Non-pigmented ciliary epithelial cell (primary cell): ENCODE data around the gene SELENOF.
"Not testable (repeated sequence)": the region's sequence is repeated elsewhere in the genome, so short reads cannot be mapped to it uniquely, and the experiment has no call there.

Experiments used
- DNase-seq: peaks from one replicate; pipeline ENCODE4 v3.0.0-alpha.2; 2010; ENCODE audit warnings: low read depth

Gene SELENOF

DNA sequence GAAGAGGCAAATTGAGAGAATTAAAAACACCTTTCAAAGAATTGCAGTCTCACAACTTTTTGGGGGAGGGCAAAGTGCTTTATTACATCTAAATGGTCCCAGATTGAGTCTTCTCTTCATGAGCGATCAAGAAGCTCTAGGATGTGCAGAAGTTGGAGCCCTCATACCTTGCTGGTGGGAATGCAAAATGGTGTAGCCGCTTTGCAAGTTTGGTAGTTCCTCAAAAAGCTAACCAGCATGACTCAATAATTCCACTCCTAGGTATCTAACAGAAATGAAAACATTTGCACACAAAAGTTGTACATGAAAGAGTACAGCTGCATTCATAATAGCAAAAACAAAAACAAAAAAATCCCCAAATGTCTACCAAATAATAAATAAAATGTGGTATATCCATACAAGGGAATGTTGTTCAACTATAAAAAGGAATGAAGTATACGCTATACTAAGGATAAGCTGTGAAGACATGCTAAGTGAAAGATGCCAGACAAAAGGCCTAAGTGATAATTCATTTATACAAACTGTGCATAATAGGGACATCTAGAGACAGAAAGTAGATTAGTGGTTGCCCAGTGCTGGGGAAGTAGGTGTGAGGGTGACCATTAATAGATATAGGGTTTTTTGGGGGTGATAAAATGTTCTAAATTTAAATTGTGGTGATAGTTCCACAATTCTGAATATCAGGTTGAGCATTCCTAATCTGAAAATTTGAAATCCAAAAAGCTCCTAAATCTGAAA is 55.2 kb downstream of the SELENOF start:
- no peak for DNase-seq

- no peak for DNase-seq
Measured at GRCh38 chr1:86856196-86856595, 57.7 kb downstream of the SELENOF start.

GRCh38 chr1:86854352-86854751 is 59.6 kb downstream of the SELENOF start:
- no peak for DNase-seq

DNA sequence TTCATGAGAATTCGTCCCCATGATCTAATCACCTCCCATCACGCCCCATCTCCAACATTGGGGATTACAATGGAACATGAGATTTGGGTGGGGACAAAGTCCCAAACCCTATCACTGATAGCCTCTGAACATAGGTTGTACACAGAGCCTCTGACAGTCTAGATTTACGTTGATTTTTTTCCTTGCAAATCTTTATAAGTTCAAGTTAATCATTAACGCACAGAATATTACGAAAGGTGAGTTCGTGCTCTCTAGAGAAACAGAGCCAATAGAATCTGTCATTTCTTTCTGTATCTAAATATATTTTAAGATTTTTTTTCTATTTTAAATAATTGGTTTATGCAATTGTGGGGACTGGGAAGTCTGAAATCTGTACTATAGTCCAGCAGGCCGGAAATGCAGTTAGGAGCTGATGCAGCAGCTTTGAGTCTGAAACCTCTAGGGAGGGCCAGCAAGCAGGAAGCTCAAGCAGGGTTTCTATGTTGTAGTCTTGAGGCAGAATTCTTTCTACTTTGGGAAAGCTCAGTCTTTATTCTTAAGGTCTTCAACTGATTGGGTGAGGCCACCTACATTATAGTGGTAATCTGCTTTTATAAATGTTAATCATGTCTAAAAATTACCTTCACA is 61.0 kb downstream of the SELENOF start:
- DNase-seq, result no peak

GRCh38 chr1:86852289-86852688 is 61.6 kb downstream of the SELENOF start:
- DNase-seq, result no peak

GRCh38 chr1:86849756-86850155 is 64.2 kb downstream of the SELENOF start:
- DNase-seq, result no peak

- no peak for DNase-seq
Measured at GRCh38 chr1:86848654-86849053, 65.3 kb downstream of the SELENOF start.

DNA sequence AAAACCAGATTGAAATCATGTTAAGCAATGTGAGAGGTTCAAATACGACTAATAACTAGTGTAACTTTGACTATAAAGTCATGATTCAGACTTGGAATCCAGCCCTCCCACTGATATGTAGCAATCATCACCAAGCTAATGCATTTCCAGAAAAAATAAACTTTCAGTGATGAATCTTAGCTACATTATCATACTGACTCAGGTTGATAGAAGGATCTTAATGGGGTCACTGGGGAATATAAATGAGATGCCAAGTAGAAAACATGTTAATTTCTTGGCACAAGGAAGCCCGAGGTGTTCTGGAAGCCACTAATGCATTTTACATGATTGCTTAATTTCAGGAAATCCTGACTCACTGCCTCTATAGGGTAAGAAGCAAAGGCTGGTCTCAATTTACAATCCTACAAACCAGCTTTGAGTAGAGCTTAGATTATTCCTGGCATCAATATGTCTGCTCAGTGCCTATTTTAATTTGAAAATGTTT is 67.7 kb downstream of the SELENOF start:
- DNase-seq, result peak; percentile 31

GRCh38 chr1:86845514-86845913 is 68.4 kb downstream of the SELENOF start:
- DNase-seq, result no peak

- no peak for DNase-seq
Measured at GRCh38 chr1:86841116-86841515, 72.8 kb downstream of the SELENOF start.

DNA sequence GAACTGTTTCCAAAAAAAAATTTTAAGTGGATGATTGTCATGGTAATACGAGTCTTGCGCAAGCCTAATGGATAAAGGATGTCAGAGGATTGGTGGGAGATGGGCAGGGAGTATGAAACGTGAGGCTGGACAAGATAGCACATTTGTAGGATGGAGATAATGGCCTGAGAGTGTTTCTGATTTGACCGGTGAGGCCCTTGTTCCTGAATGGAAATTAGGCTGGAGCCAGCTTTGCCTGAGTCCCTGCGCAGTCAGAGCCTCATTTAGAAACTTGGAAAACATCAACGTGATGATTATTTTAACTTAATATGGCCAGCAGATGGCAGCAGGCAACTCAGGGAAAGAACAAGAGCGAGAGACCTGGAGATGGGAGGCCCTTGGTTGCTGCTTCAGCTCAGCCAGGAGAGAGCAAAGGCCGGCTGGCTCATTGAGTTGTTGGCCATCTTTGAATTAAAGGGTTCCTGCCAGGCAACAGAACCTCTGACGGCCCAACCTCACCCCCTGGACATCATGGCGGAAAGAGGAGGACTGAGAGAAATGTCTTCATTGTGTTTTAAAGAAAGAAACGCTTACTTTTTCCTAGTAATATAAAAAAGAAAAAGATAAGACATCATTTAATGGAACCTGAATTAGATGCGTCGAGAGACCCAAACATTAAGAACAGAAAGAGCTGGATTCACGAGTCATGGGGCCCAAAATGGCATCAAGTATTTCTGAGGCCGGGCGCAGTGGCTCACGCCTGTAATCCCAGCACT is 80.3 kb downstream of the SELENOF start:
- peak; percentile 65 for DNase-seq

GRCh38 chr1:86832433-86832832 is 81.5 kb downstream of the SELENOF start:
- no peak for DNase-seq

- no peak for DNase-seq
Measured at GRCh38 chr1:86829321-86829720, 84.6 kb downstream of the SELENOF start.

DNA sequence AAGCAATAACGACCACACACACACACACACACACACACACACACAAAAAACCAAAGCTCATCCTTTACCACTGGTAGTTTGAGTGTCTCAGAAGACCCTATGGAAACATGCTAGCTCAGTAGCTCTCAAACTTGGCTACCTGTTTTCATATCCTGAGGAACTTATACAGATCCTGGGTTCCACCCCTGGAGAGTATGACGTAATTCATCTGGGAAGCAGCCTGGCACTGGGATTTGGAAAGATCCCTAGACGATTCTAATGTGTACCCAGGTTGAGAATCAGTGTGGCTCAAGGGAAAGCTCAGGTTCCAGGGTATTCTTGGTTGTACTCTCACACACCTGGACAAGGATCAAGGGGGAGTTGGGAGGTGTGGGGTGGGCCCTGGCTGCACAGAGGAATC is 85.9 kb downstream of the SELENOF start:
- no peak for DNase-seq

DNA sequence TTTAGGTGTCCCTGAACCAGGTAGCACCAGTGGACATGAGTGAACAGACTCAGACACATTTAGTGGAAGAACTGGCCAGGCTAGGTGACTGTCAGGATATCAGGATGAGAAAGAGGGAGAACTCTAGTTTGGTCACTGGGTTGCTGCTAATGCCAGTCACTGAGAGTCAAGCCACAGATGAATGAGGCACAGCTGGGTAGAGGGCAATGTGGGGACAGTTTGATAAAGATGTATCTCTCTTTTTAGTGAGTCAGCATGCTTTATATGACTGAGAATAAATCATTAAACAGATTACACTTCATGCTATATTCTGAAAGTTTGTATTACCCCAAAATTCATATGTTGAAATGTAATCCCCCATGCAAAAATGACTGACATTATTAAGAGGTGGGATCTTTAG is 87.1 kb downstream of the SELENOF start:
- no peak for DNase-seq

DNA sequence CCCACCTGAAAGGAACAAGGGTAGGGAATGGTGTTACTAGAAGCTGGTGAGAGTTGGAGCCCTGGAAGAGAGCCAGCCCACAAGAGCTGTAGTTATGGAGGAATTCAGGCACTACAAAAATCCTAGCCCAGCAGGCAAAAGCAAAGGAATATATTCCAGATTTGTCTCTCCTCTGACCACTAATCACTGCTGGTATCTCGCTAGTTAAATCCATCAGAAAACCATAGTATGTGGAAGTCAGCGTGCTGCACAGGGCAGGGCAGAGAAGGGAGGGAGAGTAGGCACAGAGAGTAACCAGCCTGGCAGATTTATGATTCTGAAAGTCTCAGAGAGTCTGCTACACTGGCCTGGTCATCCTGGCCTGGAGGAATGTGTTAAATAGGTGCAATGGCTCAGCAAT is 88.6 kb downstream of the SELENOF start:
- DNase-seq, result no peak

GRCh38 chr1:86823821-86824500 is 90.0 kb downstream of the SELENOF start:
- no peak for DNase-seq

GRCh38 chr1:86823386-86823785 is 90.5 kb downstream of the SELENOF start:
- DNase-seq, result no peak

DNA sequence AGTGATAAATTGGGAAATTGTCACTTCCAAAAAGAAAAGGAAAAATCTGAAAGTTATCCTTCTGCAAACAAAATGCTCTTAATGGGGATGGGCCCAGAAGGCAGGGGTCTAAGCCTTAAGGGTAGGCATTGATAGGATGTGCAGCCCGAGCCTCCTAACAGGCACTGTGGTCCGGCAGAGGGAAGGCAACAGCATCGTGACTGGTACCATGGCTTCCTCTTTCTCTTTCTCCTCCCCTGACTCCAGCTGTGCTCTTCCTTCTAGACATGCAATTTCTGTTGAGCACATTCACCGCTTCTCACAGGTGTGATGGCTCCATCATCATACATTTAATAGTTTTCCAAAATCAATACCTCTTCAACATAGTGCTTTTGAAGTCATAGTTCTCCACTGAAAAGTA is 91.5 kb downstream of the SELENOF start:
- no peak for DNase-seq

- DNase-seq, result no peak
Measured at GRCh38 chr1:86821956-86822355, 92.0 kb downstream of the SELENOF start.

DNA sequence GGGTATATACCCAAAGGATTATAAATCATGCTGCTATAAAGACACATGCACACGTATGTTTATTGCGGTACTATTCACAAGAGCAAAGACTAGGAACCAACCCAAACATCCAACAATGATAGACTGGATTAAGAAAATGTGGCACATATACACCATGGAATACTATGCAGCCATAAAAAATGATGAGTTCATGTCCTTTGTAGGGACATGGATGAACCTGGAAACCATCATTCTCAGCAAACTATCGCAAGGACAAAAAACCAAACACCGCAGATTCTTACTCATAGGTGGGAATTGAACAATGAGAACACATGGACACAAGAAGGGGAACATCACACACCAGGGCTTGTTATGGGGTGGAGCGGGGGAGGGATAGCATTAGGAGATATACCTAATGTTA is 94.0 kb downstream of the SELENOF start:
- DNase-seq, result not testable (repeated sequence)

DNA sequence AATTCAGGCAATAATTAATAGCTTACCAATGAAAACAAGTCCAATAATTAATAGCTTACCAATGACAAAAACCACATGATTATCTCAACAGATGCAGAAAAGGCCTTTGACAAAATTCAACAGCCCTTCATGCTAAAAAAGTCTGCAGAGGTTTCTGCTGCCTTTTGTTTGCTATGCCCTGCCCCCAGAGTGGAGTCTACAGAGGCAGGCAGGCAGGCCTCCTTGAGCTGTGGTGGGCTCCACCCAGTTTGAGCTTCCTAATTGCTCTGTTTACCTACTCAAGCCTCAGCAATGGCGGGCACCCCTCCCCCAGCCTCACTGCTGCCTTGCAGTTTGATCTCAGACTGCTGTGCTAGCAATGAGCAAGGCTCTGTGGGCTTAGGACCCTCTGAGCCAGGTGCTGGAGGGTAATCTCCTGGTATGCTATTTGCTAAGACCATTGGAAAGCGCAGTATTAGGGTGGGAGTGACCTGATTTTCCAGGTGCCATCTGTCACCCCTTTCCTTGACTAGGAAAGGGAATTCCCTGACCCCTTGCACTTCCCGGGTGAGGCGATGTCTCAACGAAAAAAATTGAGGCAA is 96.6 kb downstream of the SELENOF start:
- DNase-seq, result not testable (repeated sequence)
